ENCODE measurements around the gene ATP6V0B. TPM values are rescaled to one million over a fixed set of nuclear protein-coding genes. Genes with fewer than 3 reads are reported as not detected.

Gene ATP6V0B
- total and polyA plus RNA-seq, 2 of the 4 experiments (the other 2 are of a cell fraction) = 72.1 to 169 TPM

DNA sequence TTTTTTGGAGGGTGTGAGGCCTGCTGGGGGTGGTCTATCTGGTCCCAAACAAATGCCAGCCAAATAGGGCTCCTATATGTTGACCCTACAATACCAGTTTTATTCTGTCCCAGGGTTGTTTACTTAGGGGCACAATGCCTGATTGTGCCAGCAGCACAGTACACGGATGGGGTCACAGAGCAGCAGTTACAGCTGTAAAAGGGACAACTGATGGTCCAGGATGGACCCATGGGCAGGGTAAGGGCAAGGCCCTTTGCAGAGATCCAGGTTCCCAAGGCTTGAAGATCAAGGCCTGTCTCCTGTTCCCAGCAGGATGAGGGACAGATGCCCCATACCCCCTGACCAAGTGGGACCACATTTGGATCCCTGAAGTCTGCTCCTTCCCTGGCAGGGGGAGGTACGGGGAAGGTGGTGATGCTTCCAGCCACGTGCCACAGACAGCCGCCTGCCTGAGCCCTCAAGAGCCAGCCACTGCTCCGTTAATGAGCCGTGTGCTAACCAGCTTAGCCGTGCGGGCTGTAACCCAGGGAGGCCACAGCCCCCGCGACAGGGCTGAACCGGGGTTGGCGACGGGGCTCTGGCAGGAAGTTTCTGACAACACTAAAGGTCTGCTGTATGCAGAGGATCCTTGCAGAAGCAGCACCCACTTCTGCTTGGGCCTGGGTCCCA lies 38.3 kb downstream of the ATP6V0B start:
- Histone ChIP-seq H3K4me2 (ENCODE audit: low read depth, low read length) (no peak overlapping the region), H3K4me3 (ENCODE audit: insufficient read depth, low read depth, low read length) (no peak overlapping the region), H3K4me1 (ENCODE audit: control insufficient read depth, insufficient read depth, low read length) (no peaks in the 10 kb centered on the region), H2BK20ac (ENCODE audit: low read depth, low read length) (no peak overlapping the region), H3K79me1 (ENCODE audit: low read depth in 1 of 2, low read length in 2 of 2) (no peaks in the 10 kb centered on the region), H2AK5ac (ENCODE audit: low read depth, low read length) (no peak overlapping the region), H3K27me3 (ENCODE audit: control insufficient read depth, insufficient read depth, low read length) (no peaks in the 10 kb centered on the region), H2BK120ac (ENCODE audit: low read depth, low read length) (no peak overlapping the region), H2AFZ (replicated peaks; ENCODE audit: low read length, poor library complexity) (peak overlapping the region; percentile 70), H3K9ac (ENCODE audit: low read depth, low read length) (no peak overlapping the region), H3K27ac (ENCODE audit: insufficient read depth, low read length) (no peak overlapping the region), H3K4ac (ENCODE audit: low read depth, low read length) (no peak overlapping the region), H2BK5ac (ENCODE audit: low read depth, low read length, poor library complexity, severe bottlenecking) (no peak overlapping the region), H3K23ac (ENCODE audit: low read depth, low read length) (no peak overlapping the region), H4K5ac (ENCODE audit: low read depth, low read length) (no peak overlapping the region), H2BK15ac (ENCODE audit: low read depth, low read length) (no peak overlapping the region), H2AK9ac (replicated peaks; ENCODE audit: low read depth, low read length, poor library complexity) (no peak overlapping the region), H4K8ac (ENCODE audit: low read depth in 2 of 2, low read length in 2 of 2) (no peak overlapping the region), H3K9me1 (ENCODE audit: insufficient read depth, low read length) (no peaks in the 10 kb centered on the region), H3K56ac (ENCODE audit: extremely low read depth, insufficient read depth, low read length) (no peak overlapping the region), H3K9me3 (ENCODE audit: control insufficient read depth, insufficient read depth, low read length) (no peaks in the 10 kb centered on the region), H3K36me3 (ENCODE audit: control insufficient read depth, insufficient read depth, low read length) (peaks cover 8% of the 10 kb centered on the region; the same call in 1 of the 2 replicates), H3K18ac (ENCODE audit: low read depth, low read length) (no peak overlapping the region), H3K14ac (replicated peaks; ENCODE audit: low read depth, low read length) (no peak overlapping the region), H4K91ac (ENCODE audit: insufficient read depth, low read depth, low read length) (no peak overlapping the region), H4K20me1 (ENCODE audit: insufficient read depth, low read length) (no peaks in the 10 kb centered on the region)
- CTCF ChIA-PET = no interaction called here
- no TSS peak for BruUV-seq (replicated peaks)
- TF ChIP-seq, protein P1, sequence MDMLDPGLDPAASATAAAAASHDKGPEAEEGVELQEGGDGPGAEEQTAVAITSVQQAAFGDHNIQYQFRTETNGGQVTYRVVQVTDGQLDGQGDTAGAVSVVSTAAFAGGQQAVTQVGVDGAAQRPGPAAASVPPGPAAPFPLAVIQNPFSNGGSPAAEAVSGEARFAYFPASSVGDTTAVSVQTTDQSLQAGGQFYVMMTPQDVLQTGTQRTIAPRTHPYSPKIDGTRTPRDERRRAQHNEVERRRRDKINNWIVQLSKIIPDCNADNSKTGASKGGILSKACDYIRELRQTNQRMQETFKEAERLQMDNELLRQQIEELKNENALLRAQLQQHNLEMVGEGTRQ (IDR thresholded peaks at IDR 0.05; ENCODE audit: low read depth, low read length) = no peak
- TF ChIP-seq MXI1 (IDR thresholded peaks at IDR 0.05; ENCODE audit: borderline replicate concordance, low read depth, low read length) (no peak), RAD21 (IDR thresholded peaks at IDR 0.05; ENCODE audit: low read length) (no peak), BHLHE40 (IDR thresholded peaks at IDR 0.05; ENCODE audit: low read depth, low read length) (no peak), CEBPB (IDR thresholded peaks at IDR 0.05; ENCODE audit: low read depth, low read length) (no peak), RCOR1 (IDR thresholded peaks at IDR 0.05; ENCODE audit: insufficient replicate concordance, low read length) (no peak), NFE2L2 (IDR thresholded peaks at IDR 0.05; ENCODE audit: low read depth, low read length) (no peak), CHD1 (IDR thresholded peaks at IDR 0.05; ENCODE audit: low read depth, low read length) (no peak), RFX5 (IDR thresholded peaks at IDR 0.05; ENCODE audit: low read depth, low read length) (no peak), MAFK (IDR thresholded peaks at IDR 0.05; ENCODE audit: low read depth, low read length) (no peak)
- dilution Hi-C loops (cut with HindIII; ENCODE audit: low sequenced_read_pairs, unreplicated experiment) (no loop called here), intact Hi-C loops (cut with micrococcal nuclease) (no loop called here), in situ Hi-C loops (cut with MboI; ENCODE audit: low sequenced_read_pairs) (loop anchor here (10.0 kb wide), 1 partner anchor 572 kb away; no protein-coding TSS in a partner anchor)
- WGBS, 2 experiments (ENCODE audit: extremely low coverage in 2 of 2, insufficient read length in 1 of 2) = 72% methylated on average over 7 of the region's 13 CpGs; no CpG with 5 or more reads in 1 of the 2 experiments
- ATAC-seq (ENCODE audit: low read depth) (no peak), DNase-seq (no peak)
- POLR2A ChIA-PET (ENCODE audit: unreplicated experiment) = no interaction called here

Measured in IMR-90 (cell line).